Retinal pigment epithelial cell (primary cell): ENCODE results near the gene SV2B.

Experiments used
- DNase-seq: peaks from one replicate; pipeline ENCODE4 v3.0.0-alpha.2; 2010; ENCODE audit warnings: low read depth
- H3K4me3 ChIP-seq: 2 replicates; pipeline ENCODE4 v1.5.1; 2011; ENCODE audit warnings: mild to moderate bottlenecking, low read length, control low read depth, moderate library complexity
- TF ChIP-seq, protein P1 (sequence below): conservative IDR thresholded peaks from 2 replicates; pipeline ENCODE4 v1.5.1; 2011; ENCODE audit warnings: low read depth, low read length, control low read depth, inconsistent platforms

The SV2B gene

DNA sequence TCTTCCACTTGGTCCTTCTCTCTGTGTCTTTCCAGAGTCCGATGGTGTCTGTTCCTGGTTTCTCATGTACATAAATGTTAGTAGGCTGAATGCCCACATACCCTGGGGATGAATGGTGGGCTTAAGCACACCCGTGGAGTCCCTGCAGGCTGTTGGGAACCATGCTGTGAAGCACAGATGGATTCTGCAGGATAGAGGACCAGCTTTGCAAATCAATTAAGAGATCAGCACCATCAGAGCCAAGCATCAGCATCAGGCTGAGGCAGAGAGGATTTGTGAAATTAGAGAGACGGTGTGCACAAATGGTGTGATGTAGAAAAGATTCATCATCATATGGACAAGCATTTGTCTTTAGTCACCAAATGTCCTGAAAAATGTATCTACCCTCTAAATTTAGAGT, 127.1 kb downstream of the SV2B start:
- no peak for DNase-seq
- no peak overlapping the region for H3K4me3 ChIP-seq
- TF ChIP-seq, protein P1, sequence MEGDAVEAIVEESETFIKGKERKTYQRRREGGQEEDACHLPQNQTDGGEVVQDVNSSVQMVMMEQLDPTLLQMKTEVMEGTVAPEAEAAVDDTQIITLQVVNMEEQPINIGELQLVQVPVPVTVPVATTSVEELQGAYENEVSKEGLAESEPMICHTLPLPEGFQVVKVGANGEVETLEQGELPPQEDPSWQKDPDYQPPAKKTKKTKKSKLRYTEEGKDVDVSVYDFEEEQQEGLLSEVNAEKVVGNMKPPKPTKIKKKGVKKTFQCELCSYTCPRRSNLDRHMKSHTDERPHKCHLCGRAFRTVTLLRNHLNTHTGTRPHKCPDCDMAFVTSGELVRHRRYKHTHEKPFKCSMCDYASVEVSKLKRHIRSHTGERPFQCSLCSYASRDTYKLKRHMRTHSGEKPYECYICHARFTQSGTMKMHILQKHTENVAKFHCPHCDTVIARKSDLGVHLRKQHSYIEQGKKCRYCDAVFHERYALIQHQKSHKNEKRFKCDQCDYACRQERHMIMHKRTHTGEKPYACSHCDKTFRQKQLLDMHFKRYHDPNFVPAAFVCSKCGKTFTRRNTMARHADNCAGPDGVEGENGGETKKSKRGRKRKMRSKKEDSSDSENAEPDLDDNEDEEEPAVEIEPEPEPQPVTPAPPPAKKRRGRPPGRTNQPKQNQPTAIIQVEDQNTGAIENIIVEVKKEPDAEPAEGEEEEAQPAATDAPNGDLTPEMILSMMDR, result no peak

DNA sequence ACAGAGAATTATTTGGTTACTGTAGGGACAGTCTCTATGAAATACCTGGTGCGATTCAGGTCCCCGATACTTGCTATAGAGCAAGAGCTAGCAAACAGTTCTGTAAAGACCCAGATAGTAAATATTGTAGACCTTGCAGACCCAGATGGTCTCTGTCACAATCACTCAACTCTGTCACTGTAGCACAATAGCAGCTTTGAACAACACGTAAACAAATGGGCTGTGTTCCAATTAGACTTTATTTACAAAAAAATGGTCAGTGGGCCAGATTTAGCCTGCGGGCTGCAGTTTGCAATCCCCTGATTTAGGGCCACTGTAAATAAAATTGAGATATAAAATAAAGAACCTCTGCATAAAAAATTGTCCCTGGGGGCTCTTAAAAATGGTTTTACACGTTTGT, 127.7 kb downstream of the SV2B start:
- no peak for DNase-seq
- no peak overlapping the region for H3K4me3 ChIP-seq
- TF ChIP-seq, protein P1, result no peak

DNA sequence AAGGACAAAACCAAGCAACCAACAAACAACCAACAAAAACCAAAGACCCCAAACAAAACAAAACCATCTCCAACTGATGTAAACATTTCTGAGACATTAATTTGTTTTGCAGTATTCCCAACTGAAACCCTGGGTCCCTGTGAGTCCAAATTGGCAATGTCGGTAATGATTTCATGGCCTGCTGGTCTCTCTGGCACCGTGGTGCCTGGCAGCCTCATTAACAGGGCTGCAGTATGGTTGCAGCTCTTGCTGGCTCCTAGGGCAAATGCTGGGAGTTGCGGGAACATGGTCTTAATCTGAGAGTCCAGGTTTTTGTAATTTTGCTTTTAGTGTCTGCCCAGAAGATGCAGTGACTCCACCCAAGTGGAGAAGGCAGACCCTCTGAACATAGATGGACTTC, 128.3 kb downstream of the SV2B start:
- no peak overlapping the region for H3K4me3 ChIP-seq
- DNase-seq, result no peak
- TF ChIP-seq, protein P1, result no peak

DNA sequence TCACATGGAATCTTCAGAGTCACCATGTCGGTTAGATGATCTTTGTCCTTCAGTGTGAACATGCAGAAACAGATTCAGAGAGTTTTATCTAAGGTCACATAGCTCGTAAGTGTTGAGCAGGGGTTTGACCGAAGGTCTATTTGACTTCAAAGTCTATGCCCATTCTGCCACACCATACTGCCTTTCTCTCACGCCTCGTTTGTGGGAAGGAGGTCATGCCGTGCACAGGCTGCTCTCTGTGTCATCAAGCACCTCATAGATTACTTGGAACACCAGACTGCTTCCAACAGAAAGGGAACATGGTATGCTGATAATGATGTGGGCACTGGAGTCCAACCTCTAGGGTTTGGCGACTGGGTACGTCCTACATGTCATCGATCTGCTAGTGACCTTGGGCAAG, 128.8 kb downstream of the SV2B start:
- H3K4me3 ChIP-seq, result no peak overlapping the region
- no peak for DNase-seq
- TF ChIP-seq, protein P1, result no peak

DNA sequence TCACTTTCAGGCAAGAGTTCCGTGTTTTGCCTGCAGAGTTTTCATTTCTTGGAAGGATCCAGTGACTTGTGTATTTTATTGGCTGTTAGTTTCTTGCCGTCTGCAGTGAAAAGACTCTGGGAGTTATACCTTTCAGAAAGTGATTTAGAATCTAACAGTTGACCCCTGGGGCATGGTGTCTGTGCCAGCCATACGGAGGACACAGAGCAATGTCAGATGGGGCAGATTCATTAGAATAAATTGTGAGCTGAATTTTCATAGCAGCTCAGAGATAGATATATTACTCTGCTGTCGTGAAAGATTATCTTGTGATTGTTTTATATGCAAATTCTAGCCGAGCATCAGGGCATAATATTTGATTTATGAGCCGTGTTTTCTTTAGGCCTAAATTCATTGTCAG, 131.6 kb downstream of the SV2B start:
- H3K4me3 ChIP-seq, result no peak overlapping the region
- TF ChIP-seq, protein P1, result no peak
- DNase-seq, result no peak

DNA sequence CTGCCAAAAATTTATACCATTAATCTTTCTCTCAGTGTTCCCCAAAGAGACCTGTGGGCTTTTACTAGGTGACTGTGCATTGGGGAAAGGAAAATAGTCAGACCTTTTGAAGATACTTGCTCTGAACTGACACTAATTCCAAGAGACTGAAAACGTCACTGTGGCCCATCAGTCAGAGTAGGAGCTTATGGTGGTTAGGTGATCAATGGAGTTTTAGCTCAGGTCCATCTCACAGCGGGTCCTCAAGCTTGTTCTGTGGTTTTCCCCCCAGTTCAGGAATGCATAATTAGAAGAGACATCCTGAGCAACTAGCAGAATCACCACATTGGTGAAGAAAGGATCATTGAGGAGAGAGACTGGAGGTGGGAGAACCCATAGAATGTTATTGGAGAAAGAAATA, 134.7 kb downstream of the SV2B start:
- TF ChIP-seq, protein P1, result no peak
- DNase-seq, result no peak

DNA sequence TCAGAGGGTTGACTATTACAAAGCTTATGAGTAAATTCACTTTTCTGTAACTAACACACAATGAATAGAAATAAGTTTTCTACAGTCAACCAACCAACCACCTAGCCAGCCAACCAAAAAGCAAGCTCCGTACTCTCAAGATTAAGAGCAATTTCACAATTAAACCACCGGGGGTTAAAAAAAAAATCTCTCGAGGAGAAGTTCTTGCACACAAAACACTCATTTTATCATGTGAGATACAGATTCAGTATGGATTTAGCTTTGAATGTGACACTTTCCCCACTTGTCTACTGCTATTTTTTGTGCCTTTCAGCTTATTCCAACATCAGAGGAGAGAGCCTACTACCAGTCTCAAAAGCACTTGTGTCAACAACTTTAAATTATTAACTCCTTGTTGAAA, 135.3 kb downstream of the SV2B start:
- DNase-seq, result no peak
- H3K4me3 ChIP-seq, result no peak overlapping the region
- TF ChIP-seq, protein P1, result no peak

More for the DNA sequence above, 134.7 kb downstream of the SV2B start:
- no peak overlapping the region for H3K4me3 ChIP-seq
